ENCODE data around the gene JTB. TPM values are rescaled to one million over a fixed set of nuclear protein-coding genes. Genes with fewer than 3 reads are reported as not detected.
A peak's percentile ranks its signal among the peaks of the same experiment; 100 is the strongest.

The JTB gene
- total and polyA plus RNA-seq, 9 of the 15 experiments (the other 6 are each of a cell fraction or from before 2014, with no cell fraction given) = 24.7 to 308 (median 151) TPM

DNA sequence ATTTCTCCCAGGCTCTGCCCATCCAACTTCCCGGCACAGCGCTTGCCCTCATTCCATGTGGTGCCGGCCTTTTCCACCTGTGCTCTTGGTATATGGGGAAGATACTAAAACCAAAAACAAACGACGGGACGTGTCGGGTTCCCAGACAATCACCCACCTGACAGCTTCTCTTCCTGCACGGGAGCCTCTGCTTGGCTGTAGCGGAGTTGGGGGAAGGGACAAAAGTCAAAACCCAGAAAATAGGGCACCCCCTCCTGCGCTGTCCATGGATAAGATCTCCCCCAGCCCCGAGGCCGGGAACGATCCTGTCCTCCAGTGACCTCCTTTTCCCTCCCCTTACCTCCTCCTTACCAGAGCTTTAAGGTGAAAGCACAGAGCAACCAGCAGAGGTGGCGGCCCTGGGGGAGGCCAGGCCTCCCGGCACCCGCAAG lies 640 bp downstream of the JTB start (continued):
- TF ChIP-seq ZNF699 (CRISPR knock-in tag; IDR thresholded peaks at IDR 0.05; ENCODE audit: insufficient replicate concordance) = no peak
- no peak for TF ChIP-seq FIP1L1 (IDR thresholded peaks at IDR 0.05; ENCODE audit: low read depth, low read length, poor library complexity, severe bottlenecking)
- 0 out of 2 replicates have a peak, but pooled peaks have one; percentile 13 for TF ChIP-seq NBN (IDR thresholded peaks at IDR 0.05; ENCODE audit: low read depth)

DNA sequence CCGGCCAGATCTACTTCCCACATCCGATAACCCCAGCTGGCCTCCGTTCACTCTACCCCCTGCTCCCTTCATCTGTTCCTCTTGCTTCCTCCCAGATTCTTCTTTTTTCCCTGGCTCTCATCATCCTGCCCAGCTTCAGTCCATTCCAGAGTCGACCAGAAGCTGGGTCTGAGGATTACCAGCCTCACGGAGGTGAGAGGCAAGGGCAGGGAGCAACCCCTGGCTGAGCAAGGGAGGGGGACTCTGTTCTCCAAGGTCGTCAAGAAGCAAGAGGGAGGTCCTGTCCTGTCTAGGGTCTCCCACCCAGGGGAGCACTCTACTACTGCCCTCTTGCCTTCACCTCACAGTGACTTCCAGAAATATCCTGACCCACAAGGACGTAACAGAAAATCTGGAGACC lies 3.9 kb downstream of the JTB start:
- intact Hi-C loops (cut with micrococcal nuclease) = no loop called here
- Histone ChIP-seq H3K9me1 (ENCODE audit: control insufficient read depth, insufficient read depth, low read length) (no peaks in the 10 kb centered on the region), H3K79me2 (ENCODE audit: control insufficient read depth, insufficient read depth, low read length) (peaks cover 36% of the 10 kb centered on the region), H3K9me3 (replicated peaks; ENCODE audit: control insufficient read depth, insufficient read depth, low read depth, low read length) (no peaks in the 10 kb centered on the region), H3K4me3 (no peak overlapping the region), H3K36me3 (ENCODE audit: control insufficient read depth, insufficient read depth, low read length) (peaks cover 36% of the 10 kb centered on the region), H3K9ac (ENCODE audit: insufficient read depth in 1 of 2, low read depth in 2 of 2, low read length in 2 of 2) (peak overlapping the region in 1 of 2 experiments; percentile 23; a peak in 1 of 4 replicates), H3K27me3 (ENCODE audit: control insufficient read depth in 2 of 2, insufficient read depth in 2 of 2, low read length in 2 of 2) (no peaks in the 10 kb centered on the region), H2AFZ (ENCODE audit: low read depth, low read length) (no peak overlapping the region), H3K27ac (ENCODE audit: extremely low read depth, low read depth, low read length) (no peak overlapping the region), H4K20me1 (replicated peaks; ENCODE audit: control insufficient read depth, insufficient read depth, low read length) (no peaks in the 10 kb centered on the region), H3K4me1 (replicated peaks in 1 of 2; ENCODE audit: control insufficient read depth in 2 of 2, insufficient read depth in 2 of 2, low read length in 2 of 2) (peaks cover 9 to 14% of the 10 kb centered on the region in 2 experiments), H3K4me2 (ENCODE audit: insufficient read depth, low read length) (no peak overlapping the region)
- 59% methylated on average over 7 of the region's 7 CpGs for WGBS (ENCODE audit: insufficient coverage, low coverage, missing lambda C conversion rate)
- ChIA-PET CTCF (ENCODE audit: low intra/inter-chr PET ratio) (no interaction called here), POLR2A (interaction anchor here (0.6 to 7.1 kb wide), 7 partner anchors 10 to 458 kb away, joined by 3 to 37 read pairs (median 6); partner anchors contain the start of genes CRTC2, RAB13, RPS27 and SLC39A1)
- FAIRE-seq (no peak), ATAC-seq (no peak), DNase-seq (ENCODE audit: extremely low read depth in 1 of 4, low spot score in 3 of 4) (no peak)
- BruUV-seq (replicated peaks) = no TSS peak
- in situ Hi-C loops (cut with MboI) = no loop called here
- TF ChIP-seq E2F3 (CRISPR knock-in tag; IDR thresholded peaks at IDR 0.05) (no peak), KDM5B (IDR thresholded peaks at IDR 0.05; ENCODE audit: insufficient replicate concordance, low read depth, low read length) (peak; percentile 3), PTRF (tag; IDR thresholded peaks at IDR 0.05) (no peak), KHSRP (IDR thresholded peaks at IDR 0.05) (no peak), POLR2AphosphoS5 (IDR thresholded peaks at IDR 0.05; ENCODE audit: control insufficient read depth, insufficient read depth, low read depth, low read length) (peak; percentile 57; the same call in 1 of the 2 replicates), GABPB1 (CRISPR knock-in tag; IDR thresholded peaks at IDR 0.05) (no peak), CC2D1A (IDR thresholded peaks at IDR 0.05) (no peak), POLR2AphosphoS2 (IDR thresholded peaks at IDR 0.05; ENCODE audit: low read length) (peak; percentile 52; the same call in 1 of the 2 replicates), ZNF668 (CRISPR knock-in tag; IDR thresholded peaks at IDR 0.05) (no peak), EHMT2 (IDR thresholded peaks at IDR 0.05) (no peak), NFATC3 (IDR thresholded peaks at IDR 0.05) (no peak), ZFP30 (CRISPR knock-in tag; IDR thresholded peaks at IDR 0.05; ENCODE audit: borderline replicate concordance) (no peak), SMAD3 (CRISPR knock-in tag; conservative IDR thresholded peaks at IDR 0.05) (no peak)
- TF ChIP-seq, protein P1, sequence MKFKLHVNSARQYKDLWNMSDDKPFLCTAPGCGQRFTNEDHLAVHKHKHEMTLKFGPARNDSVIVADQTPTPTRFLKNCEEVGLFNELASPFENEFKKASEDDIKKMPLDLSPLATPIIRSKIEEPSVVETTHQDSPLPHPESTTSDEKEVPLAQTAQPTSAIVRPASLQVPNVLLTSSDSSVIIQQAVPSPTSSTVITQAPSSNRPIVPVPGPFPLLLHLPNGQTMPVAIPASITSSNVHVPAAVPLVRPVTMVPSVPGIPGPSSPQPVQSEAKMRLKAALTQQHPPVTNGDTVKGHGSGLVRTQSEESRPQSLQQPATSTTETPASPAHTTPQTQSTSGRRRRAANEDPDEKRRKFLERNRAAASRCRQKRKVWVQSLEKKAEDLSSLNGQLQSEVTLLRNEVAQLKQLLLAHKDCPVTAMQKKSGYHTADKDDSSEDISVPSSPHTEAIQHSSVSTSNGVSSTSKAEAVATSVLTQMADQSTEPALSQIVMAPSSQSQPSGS (CRISPR knock-in tag; IDR thresholded peaks at IDR 0.05) = no peak
- TF ChIP-seq, protein P2, sequence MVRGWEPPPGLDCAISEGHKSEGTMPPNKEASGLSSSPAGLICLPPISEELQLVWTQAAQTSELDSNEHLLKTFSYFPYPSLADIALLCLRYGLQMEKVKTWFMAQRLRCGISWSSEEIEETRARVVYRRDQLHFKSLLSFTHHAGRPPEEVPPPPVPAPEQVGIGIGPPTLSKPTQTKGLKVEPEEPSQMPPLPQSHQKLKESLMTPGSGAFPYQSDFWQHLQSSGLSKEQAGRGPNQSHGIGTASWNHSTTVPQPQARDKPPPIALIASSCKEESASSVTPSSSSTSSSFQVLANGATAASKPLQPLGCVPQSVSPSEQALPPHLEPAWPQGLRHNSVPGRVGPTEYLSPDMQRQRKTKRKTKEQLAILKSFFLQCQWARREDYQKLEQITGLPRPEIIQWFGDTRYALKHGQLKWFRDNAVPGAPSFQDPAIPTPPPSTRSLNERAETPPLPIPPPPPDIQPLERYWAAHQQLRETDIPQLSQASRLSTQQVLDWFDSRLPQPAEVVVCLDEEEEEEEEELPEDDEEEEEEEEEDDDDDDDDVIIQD (CRISPR knock-in tag; IDR thresholded peaks at IDR 0.05) = no peak
- TF ChIP-seq, protein P3, sequence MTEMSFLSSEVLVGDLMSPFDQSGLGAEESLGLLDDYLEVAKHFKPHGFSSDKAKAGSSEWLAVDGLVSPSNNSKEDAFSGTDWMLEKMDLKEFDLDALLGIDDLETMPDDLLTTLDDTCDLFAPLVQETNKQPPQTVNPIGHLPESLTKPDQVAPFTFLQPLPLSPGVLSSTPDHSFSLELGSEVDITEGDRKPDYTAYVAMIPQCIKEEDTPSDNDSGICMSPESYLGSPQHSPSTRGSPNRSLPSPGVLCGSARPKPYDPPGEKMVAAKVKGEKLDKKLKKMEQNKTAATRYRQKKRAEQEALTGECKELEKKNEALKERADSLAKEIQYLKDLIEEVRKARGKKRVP (CRISPR knock-in tag; IDR thresholded peaks at IDR 0.05) = no peak
